Activated T-helper 1 cell treated with anti-CD3 and anti-CD28 coated beads, Interleukin-12 subunit alpha, Interleukin-12 subunit beta, Interleukin-2, Interleukin-4 antibody, amounts not matched to agents 30 ng/mL and 10 ng/mL and 1 ng/mL, durations not matched to agents 14 hours and 24 hours and 36 hours (primary cell): ENCODE measurements around the gene ZFR. TPM values are rescaled to one million over a fixed set of nuclear protein-coding genes. Genes with fewer than 3 reads are reported as not detected.
"Not testable (repeated sequence)": the region's sequence is repeated elsewhere in the genome, so short reads cannot be mapped to it uniquely, and the experiment has no call there.

Source experiments
- DNase-seq: peaks from one replicate; pipeline ENCODE4 v3.0.0; 2021; ENCODE audit warnings: low spot score
- H3K27ac Mint-ChIP-seq: one replicate; pipeline ENCODE4 v1.8.0; 2021; ENCODE audit warnings: mild to moderate bottlenecking, mixed read lengths
- H3K27me3 Mint-ChIP-seq: one replicate; pipeline ENCODE4 v1.8.0; 2022; ENCODE audit warnings: mild to moderate bottlenecking, moderate library complexity, mixed read lengths; ENCODE audit not compliant: insufficient read depth
- H3K36me3 Mint-ChIP-seq: one replicate; pipeline ENCODE4 v1.8.0; 2021; ENCODE audit warnings: low read depth, mixed read lengths
- H3K4me1 Mint-ChIP-seq: one replicate; pipeline ENCODE4 v1.8.0; 2021; ENCODE audit warnings: low read depth, mixed read lengths
- H3K4me3 Mint-ChIP-seq: one replicate; pipeline ENCODE4 v1.8.0; 2021; ENCODE audit warnings: mild to moderate bottlenecking, moderate library complexity, mixed read lengths
- H3K9me3 Mint-ChIP-seq: one replicate; pipeline ENCODE4 v1.8.0; 2021; ENCODE audit warnings: mixed read lengths
- intact Hi-C: fragments of 100-400 bp; cut with micrococcal nuclease; formaldehyde crosslinking; loops from one replicate; pipeline ENCODE4 v1.15.1; 2024
- total RNA-seq: library from RNA; stranded (reverse); gene quantifications from 2 replicates; pipeline ENCODE4 v1.2.3, GENCODE V29; 2022

ZFR gene
- total RNA-seq, 1 donor from 2014 or later: 70.8 TPM

DNA sequence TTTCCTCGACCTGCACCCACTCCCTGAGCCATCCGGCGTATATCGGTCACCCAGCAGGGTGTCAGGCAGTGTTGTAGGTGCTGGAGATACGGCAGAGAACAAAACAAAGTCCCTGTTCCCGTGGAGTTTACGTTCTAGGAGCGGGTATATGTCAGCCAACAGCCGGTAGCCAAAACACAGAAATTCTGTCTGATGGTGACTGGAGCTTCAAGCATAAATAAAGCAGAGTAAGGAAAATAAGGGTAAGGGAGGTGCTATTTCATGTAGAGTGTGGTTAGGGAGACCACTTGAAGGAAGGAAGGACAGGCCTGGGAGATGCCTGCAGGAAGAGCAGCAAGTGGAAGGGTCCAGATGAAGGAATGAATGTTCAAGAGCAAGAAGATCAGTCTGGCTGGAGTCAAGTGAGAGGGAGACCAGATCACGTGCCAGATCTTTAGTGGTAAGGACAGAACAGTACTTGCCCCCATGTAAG is 783 bp upstream of the ZFR start:
- Mint-ChIP-seq H3K4me3 (peak overlapping the region; percentile 83), H3K4me1 (peaks cover 29% of the 10 kb centered on the region), H3K27me3 (peaks cover 13% of the 10 kb centered on the region), H3K36me3 (peaks cover 18% of the 10 kb centered on the region), H3K27ac (peak overlapping the region; percentile 81), H3K9me3 (no peaks in the 10 kb centered on the region)
- no peak for DNase-seq
- intact Hi-C loops: loop anchor here (2.0 to 10.0 kb wide), 2 partner anchors 97 to 911 kb away; partner anchors contain the start of genes C5orf22 and DROSHA

- H3K27ac Mint-ChIP-seq: peak overlapping the region; percentile 98
- peak; percentile 45 for DNase-seq
- no peaks in the 10 kb centered on the region for H3K9me3 Mint-ChIP-seq
- peaks cover 29% of the 10 kb centered on the region for H3K4me1 Mint-ChIP-seq
- intact Hi-C loops: loop anchor here (1.0 to 10.0 kb wide), 14 partner anchors 19 to 998 kb away; partner anchors contain the start of genes C5orf22, DROSHA and GOLPH3
- H3K27me3 Mint-ChIP-seq: peaks cover 9% of the 10 kb centered on the region
- H3K36me3 Mint-ChIP-seq: peaks cover 18% of the 10 kb centered on the region
- H3K4me3 Mint-ChIP-seq: peak overlapping the region; percentile 97
Measured at GRCh38 chr5:32443541-32444430, 754 bp downstream of the ZFR start.

- H3K36me3 Mint-ChIP-seq: peaks cover 20% of the 10 kb centered on the region
- intact Hi-C loops: loop anchor here (1.0 to 10.0 kb wide), 11 partner anchors 19 to 998 kb away; partner anchors contain the start of genes C5orf22 and DROSHA
- H3K27me3 Mint-ChIP-seq: peaks cover 5% of the 10 kb centered on the region
- peak overlapping the region; percentile 97 for H3K4me3 Mint-ChIP-seq
- H3K9me3 Mint-ChIP-seq: no peaks in the 10 kb centered on the region
- DNase-seq: no peak
- H3K27ac Mint-ChIP-seq: peak overlapping the region; percentile 98
- H3K4me1 Mint-ChIP-seq: peaks cover 29% of the 10 kb centered on the region
Measured at GRCh38 chr5:32443145-32443540, 1.4 kb downstream of the ZFR start.

- H3K36me3 Mint-ChIP-seq: peaks cover 21% of the 10 kb centered on the region
- H3K4me1 Mint-ChIP-seq: peaks cover 30% of the 10 kb centered on the region
- no peaks in the 10 kb centered on the region for H3K27me3 Mint-ChIP-seq
- no peak overlapping the region for H3K4me3 Mint-ChIP-seq
- no peak overlapping the region for H3K27ac Mint-ChIP-seq
- H3K9me3 Mint-ChIP-seq: no peaks in the 10 kb centered on the region
- intact Hi-C loops: no loop called here
- no peak for DNase-seq
Measured at GRCh38 chr5:32439086-32439642, 5.4 kb downstream of the ZFR start.

GRCh38 chr5:32436553-32437242 is 7.8 kb downstream of the ZFR start:
- Mint-ChIP-seq H3K4me3 (no peak overlapping the region), H3K27ac (no peak overlapping the region), H3K9me3 (no peaks in the 10 kb centered on the region), H3K36me3 (peaks cover 14% of the 10 kb centered on the region), H3K27me3 (no peaks in the 10 kb centered on the region), H3K4me1 (peaks cover 18% of the 10 kb centered on the region)
- no peak for DNase-seq
- intact Hi-C loops: no loop called here

GRCh38 chr5:32435383-32435782 is 9.2 kb downstream of the ZFR start:
- no peak overlapping the region for H3K4me3 Mint-ChIP-seq
- intact Hi-C loops: no loop called here
- no peaks in the 10 kb centered on the region for H3K9me3 Mint-ChIP-seq
- no peak overlapping the region for H3K27ac Mint-ChIP-seq
- DNase-seq: no peak
- H3K36me3 Mint-ChIP-seq: peaks cover 12% of the 10 kb centered on the region
- no peaks in the 10 kb centered on the region for H3K27me3 Mint-ChIP-seq
- H3K4me1 Mint-ChIP-seq: peaks cover 17% of the 10 kb centered on the region

GRCh38 chr5:32434221-32434620 is 10.3 kb downstream of the ZFR start:
- H3K4me1 Mint-ChIP-seq: peaks cover 22% of the 10 kb centered on the region
- no peaks in the 10 kb centered on the region for H3K27me3 Mint-ChIP-seq
- no peak overlapping the region for H3K4me3 Mint-ChIP-seq

GRCh38 chr5:32432633-32433032 is 11.9 kb downstream of the ZFR start:
- Mint-ChIP-seq H3K4me1 (peaks cover 22% of the 10 kb centered on the region), H3K36me3 (peaks cover 29% of the 10 kb centered on the region), H3K27ac (no peak overlapping the region), H3K9me3 (peaks cover 3% of the 10 kb centered on the region), H3K4me3 (no peak overlapping the region), H3K27me3 (no peaks in the 10 kb centered on the region)
- DNase-seq: no peak
- intact Hi-C loops: no loop called here

More at GRCh38 chr5:32434221-32434620, 10.3 kb downstream of the ZFR start:
- Mint-ChIP-seq H3K27ac (no peak overlapping the region), H3K36me3 (peaks cover 21% of the 10 kb centered on the region), H3K9me3 (no peaks in the 10 kb centered on the region)
- intact Hi-C loops: no loop called here
- DNase-seq: no peak

DNA sequence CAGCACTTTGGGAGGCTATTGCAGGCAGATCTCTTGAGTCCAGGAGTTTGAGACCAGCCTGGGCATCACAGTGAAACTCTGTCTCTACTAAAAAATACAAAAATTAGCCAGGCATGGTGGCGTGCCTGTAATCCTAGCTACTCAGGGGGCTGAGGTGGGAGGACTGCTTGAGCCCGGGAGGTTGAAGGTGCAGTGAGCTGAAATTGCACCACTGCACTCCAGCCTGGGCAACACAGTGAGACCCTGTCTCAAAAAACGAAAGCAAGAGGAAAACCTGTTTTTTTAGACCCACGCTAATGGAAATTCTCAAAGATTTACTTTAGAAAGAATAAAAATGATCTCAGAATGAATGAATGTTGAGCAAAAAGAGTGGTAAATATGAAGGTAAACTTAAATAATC is 13.7 kb downstream of the ZFR start:
- H3K4me3 Mint-ChIP-seq, intact Hi-C loops, DNase-seq, H3K27me3 Mint-ChIP-seq: not testable (repeated sequence)
- H3K36me3 Mint-ChIP-seq: peaks cover 43% of the 10 kb centered on the region
- peaks cover 17% of the 10 kb centered on the region for H3K9me3 Mint-ChIP-seq
- peak overlapping the region; percentile 15 for H3K27ac Mint-ChIP-seq
- H3K4me1 Mint-ChIP-seq: peaks cover 22% of the 10 kb centered on the region

DNA sequence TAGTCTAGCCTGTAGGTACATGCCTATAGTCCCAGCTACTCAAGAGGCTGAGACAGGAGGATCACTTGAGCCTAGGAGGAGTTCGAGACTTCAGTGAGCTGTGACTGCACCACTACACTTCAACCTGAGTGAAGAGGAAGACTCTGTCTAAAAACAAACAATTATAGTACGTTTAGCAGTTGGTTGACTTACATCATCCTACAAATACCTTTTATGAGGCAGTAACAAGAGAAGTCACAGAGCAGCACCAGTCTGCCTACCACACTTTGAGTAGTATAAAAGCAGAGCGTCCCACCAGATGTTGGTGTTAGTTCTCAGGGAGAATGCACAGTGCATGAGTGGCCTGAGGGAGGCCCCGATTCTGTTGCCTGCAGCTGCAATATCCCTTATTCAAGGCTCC is 16.1 kb downstream of the ZFR start:
- H3K4me3 Mint-ChIP-seq: no peak overlapping the region
- peaks cover 18% of the 10 kb centered on the region for H3K4me1 Mint-ChIP-seq
- no peak overlapping the region for H3K27ac Mint-ChIP-seq
- H3K9me3 Mint-ChIP-seq: peaks cover 17% of the 10 kb centered on the region
- no peak for DNase-seq
- intact Hi-C loops: no loop called here
- H3K36me3 Mint-ChIP-seq: peaks cover 48% of the 10 kb centered on the region
- H3K27me3 Mint-ChIP-seq: no peaks in the 10 kb centered on the region

DNA sequence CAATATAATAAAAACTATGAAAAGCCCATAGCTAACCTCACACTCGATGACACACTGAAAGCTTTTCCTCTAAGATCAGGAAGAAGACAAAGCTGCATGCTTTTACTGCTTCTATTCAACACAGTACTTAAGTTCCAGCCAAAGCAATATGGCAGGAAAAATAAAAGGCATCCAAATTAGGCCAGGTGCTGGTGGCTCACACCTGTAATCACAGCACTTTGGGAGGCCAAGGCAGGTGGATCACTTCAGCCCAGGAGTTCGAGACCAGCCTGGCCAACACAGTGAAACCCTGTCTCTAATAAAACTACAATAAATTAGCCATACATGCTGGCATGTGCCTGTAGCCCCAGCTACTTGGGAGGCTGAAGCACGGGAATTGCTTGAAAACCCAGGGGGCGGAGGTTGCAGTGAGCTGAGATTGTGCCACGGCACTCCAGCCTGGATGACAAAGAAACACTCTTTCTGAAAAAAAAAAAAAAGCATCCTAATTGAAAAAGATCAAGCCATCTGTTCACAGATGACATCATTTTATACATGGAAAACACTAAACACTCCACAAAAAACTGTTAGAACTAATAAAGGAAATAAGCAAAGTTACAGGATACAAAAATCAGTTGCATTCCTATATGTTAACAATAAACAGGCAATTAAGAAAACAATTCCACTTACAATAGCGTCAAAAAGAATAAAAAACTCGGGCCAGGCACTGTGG is 17.9 kb downstream of the ZFR start:
- H3K27me3 Mint-ChIP-seq: no peaks in the 10 kb centered on the region
- H3K27ac Mint-ChIP-seq: no peak overlapping the region
- intact Hi-C loops: no loop called here
- no peak for DNase-seq
- peaks cover 42% of the 10 kb centered on the region for H3K36me3 Mint-ChIP-seq
- peaks cover 17% of the 10 kb centered on the region for H3K9me3 Mint-ChIP-seq
- H3K4me1 Mint-ChIP-seq: peaks cover 18% of the 10 kb centered on the region
- H3K4me3 Mint-ChIP-seq: no peak overlapping the region

DNA sequence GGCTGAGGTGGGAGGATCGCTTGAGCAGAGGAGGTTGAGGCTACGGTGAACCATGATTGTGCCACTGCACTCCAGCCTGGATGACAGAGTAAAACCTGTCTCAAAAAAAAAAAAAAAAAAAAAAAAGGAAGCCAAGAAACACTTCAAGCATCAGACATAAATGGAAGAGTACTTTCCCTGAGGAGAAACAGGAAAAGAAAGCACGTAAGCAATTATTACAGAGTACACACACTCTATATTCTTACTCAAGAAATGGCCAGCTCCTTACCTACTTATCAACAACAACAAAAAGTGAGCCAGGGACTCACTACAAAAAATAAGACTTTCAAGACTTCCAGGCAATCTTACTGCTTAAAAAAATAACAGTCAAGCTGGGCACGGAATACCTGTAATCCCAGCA is 21.8 kb downstream of the ZFR start:
- Mint-ChIP-seq H3K4me1 (peaks cover 23% of the 10 kb centered on the region), H3K9me3 (peaks cover 15% of the 10 kb centered on the region), H3K27ac (no peak overlapping the region), H3K27me3 (no peaks in the 10 kb centered on the region), H3K4me3 (no peak overlapping the region), H3K36me3 (peaks cover 26% of the 10 kb centered on the region)
- intact Hi-C loops: no loop called here
- no peak for DNase-seq
